Parathyroid adenoma (tissue), 2 donors: ENCODE measurements around the gene VWA3A.

Experiments used
- H2AFZ ChIP-seq: fragments of 300-600 bp; sonication (generic); one replicate; pipeline ENCODE4 v1.7.0; 2017; ENCODE audit warnings: antibody characterized with exemption, mild to moderate bottlenecking
- H3K27ac ChIP-seq: fragments of 300-600 bp; sonication (generic); one replicate; pipeline ENCODE4 v1.7.0; 2017
- H3K27me3 ChIP-seq: fragments of 300-600 bp; sonication (generic); one replicate; pipeline ENCODE4 v1.7.0; 2017; ENCODE audit warnings: low read length; ENCODE audit not compliant: control insufficient read depth, insufficient read depth
- H3K36me3 ChIP-seq: fragments of 300-600 bp; sonication (generic); one replicate; pipeline ENCODE4 v1.7.0; 2017; ENCODE audit warnings: low read length; ENCODE audit not compliant: control insufficient read depth, insufficient read depth
- H3K4me1 ChIP-seq: fragments of 300-600 bp; sonication (generic); one replicate; pipeline ENCODE4 v1.7.0; 2017; ENCODE audit warnings: control low read depth
- H3K4me2 ChIP-seq: fragments of 300-600 bp; sonication (generic); one replicate; pipeline ENCODE4 v1.7.0; 2017; ENCODE audit warnings: low read length
- H3K4me3 ChIP-seq: fragments of 300-600 bp; sonication (generic); one replicate; pipeline ENCODE4 v1.7.0; 2017; ENCODE audit warnings: low read depth, low read length
- H3K79me2 ChIP-seq: fragments of 300-600 bp; sonication (generic); one replicate; pipeline ENCODE4 v1.7.0; 2017; ENCODE audit warnings: control low read depth
- H3K9ac ChIP-seq: fragments of 300-600 bp; sonication (generic); one replicate; pipeline ENCODE4 v1.7.0; 2017; ENCODE audit warnings: mild to moderate bottlenecking
- H3K9me3 ChIP-seq: fragments of 300-600 bp; sonication (generic); one replicate; pipeline ENCODE4 v1.7.0; 2017; ENCODE audit warnings: low read length; ENCODE audit not compliant: control insufficient read depth
- TF ChIP-seq, protein P1 (sequence below): fragments of 300-600 bp; sonication (generic); IDR thresholded peaks from one replicate; pipeline ENCODE4 v1.7.0; 2017; ENCODE audit warnings: antibody characterized with exemption, mild to moderate bottlenecking
- donor health status: primary hyperparathyroidism.

Gene VWA3A

DNA sequence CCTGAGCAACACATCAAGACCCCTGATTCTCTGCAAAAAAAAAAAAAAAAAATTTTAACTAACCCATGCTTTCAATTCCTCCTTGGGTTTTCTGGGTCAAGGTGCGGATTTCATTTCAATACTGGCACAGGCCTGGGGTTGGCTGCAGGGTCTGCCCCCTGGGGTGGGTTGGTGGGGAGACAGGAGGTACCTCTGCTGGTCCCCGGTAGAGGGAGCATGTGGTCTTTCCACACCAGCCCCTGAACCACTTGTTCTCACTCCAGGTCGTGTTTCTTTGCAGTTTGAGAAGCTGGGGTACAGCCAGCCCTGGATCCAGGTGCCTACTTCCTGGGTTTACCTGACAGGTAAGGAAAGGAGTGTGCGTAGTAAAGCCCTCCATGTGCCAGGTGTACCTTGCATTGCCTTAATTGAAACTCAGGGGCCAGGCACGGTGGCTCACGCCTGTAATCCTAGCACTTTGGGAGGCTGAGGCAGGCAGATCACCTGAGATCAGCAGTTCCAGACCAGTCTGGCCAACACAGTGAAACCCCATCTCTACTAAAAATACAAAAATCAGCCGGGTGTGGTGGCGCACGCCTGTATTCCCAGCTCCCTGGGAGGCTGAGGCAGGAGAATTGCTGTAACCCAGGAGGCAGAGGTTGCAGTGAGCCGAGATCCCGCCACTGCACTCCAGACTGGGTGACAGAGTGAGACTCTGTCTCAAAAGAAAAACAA is 91.7 kb downstream of the VWA3A start:
- H2AFZ ChIP-seq, result no peak overlapping the region
- no peak overlapping the region for H3K4me2 ChIP-seq
- H3K27ac ChIP-seq, result no peak overlapping the region
- no peaks in the 10 kb centered on the region for H3K27me3 ChIP-seq
- no peak overlapping the region for H3K9ac ChIP-seq
- H3K4me1 ChIP-seq, result peaks cover 5% of the 10 kb centered on the region
- H3K9me3 ChIP-seq, result no peaks in the 10 kb centered on the region
- H3K79me2 ChIP-seq, result no peaks in the 10 kb centered on the region
- no peaks in the 10 kb centered on the region for H3K36me3 ChIP-seq
- H3K4me3 ChIP-seq, result no peak overlapping the region
- TF ChIP-seq, protein P1, sequence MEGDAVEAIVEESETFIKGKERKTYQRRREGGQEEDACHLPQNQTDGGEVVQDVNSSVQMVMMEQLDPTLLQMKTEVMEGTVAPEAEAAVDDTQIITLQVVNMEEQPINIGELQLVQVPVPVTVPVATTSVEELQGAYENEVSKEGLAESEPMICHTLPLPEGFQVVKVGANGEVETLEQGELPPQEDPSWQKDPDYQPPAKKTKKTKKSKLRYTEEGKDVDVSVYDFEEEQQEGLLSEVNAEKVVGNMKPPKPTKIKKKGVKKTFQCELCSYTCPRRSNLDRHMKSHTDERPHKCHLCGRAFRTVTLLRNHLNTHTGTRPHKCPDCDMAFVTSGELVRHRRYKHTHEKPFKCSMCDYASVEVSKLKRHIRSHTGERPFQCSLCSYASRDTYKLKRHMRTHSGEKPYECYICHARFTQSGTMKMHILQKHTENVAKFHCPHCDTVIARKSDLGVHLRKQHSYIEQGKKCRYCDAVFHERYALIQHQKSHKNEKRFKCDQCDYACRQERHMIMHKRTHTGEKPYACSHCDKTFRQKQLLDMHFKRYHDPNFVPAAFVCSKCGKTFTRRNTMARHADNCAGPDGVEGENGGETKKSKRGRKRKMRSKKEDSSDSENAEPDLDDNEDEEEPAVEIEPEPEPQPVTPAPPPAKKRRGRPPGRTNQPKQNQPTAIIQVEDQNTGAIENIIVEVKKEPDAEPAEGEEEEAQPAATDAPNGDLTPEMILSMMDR, result no peak

DNA sequence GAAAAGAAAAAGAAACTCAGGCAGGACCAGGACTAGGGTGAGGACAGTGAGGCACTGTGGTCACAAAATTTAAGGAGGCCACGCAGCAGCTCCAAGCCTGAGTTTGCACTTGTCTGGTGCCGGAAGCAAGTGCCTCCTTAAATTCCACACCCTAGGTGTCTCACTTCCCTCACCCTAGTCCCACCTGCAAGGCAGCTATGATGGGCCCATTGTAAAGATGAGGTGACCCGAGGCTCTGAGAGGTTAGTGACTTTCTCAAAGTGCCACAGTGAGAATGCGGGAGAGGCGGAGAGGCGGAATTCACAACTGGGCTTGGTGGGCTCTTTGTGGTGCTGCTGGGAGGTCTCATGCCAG is 92.3 kb downstream of the VWA3A start:
- H3K36me3 ChIP-seq, result no peaks in the 10 kb centered on the region
- no peak overlapping the region for H3K9ac ChIP-seq
- no peaks in the 10 kb centered on the region for H3K79me2 ChIP-seq
- H3K27ac ChIP-seq, result no peak overlapping the region
- H3K9me3 ChIP-seq, result no peaks in the 10 kb centered on the region
- TF ChIP-seq, protein P1, result no peak
- H3K4me2 ChIP-seq, result no peak overlapping the region
- peaks cover 10% of the 10 kb centered on the region for H3K4me1 ChIP-seq
- no peaks in the 10 kb centered on the region for H3K27me3 ChIP-seq
- no peak overlapping the region for H3K4me3 ChIP-seq
- no peak overlapping the region for H2AFZ ChIP-seq

DNA sequence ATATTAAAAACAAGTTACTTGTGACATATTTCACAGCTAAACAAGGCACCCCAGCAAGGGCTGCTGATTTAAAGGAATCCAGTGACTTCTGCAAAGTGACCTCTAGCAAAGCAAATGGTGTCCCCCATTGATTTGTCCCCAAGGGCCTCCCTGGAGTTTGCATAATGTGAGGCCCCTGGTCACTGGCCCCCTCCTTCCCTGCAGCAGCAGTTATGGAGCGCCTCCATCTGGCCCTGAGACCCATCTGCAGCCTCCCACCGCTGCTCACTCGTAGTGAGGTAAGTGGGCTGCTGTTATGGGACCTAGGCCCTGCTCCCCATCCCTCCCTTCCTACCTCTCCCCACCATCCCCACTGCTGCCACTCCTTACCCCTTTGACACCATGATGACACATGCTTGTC is 94.2 kb downstream of the VWA3A start:
- Histone ChIP-seq H3K27me3 (no peaks in the 10 kb centered on the region), H3K4me1 (peaks cover 12% of the 10 kb centered on the region), H3K9ac (no peak overlapping the region), H2AFZ (no peak overlapping the region), H3K9me3 (no peaks in the 10 kb centered on the region), H3K36me3 (no peaks in the 10 kb centered on the region), H3K4me3 (no peak overlapping the region), H3K27ac (no peak overlapping the region), H3K4me2 (no peak overlapping the region), H3K79me2 (no peaks in the 10 kb centered on the region)
- TF ChIP-seq, protein P1, result no peak

DNA sequence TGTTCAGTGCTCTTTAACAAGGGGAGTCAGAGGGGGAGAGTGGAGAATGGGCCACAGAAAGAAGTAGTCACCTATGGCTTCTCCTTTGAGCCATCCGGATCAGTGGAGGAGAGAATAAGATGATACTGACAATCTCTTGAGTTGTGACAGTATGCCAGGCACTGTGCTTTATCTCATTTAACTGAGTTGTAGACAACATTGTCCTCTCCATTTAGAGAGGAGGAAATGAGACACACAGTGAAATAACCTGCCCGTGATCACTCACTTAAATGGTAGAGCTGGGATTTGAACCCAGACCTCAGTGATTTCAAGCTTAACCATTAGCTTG is 95.9 kb downstream of the VWA3A start:
- Histone ChIP-seq H3K9ac (no peak overlapping the region), H3K4me3 (no peak overlapping the region), H3K79me2 (no peaks in the 10 kb centered on the region), H3K27ac (no peak overlapping the region), H3K27me3 (no peaks in the 10 kb centered on the region), H3K4me1 (peaks cover 12% of the 10 kb centered on the region), H2AFZ (peak overlapping the region; percentile 94), H3K4me2 (no peak overlapping the region), H3K36me3 (no peaks in the 10 kb centered on the region), H3K9me3 (no peaks in the 10 kb centered on the region)
- TF ChIP-seq, protein P1, result no peak
